A549 (cell line): ENCODE data around the gene NTRK2. TPM values are rescaled to one million over a fixed set of nuclear protein-coding genes. Genes with fewer than 3 reads are reported as not detected.

Experiments used
- ATAC-seq, 2 experiments: fragments of 200-7000 bp in 1 of 2; fragments of >200 bp in 1 of 2; cut with Nextera tagmentation in 1 of 2; cut with Tn5 transposase in 1 of 2; 3 replicates each; pipeline versions ENCODE4 v1.8.0 to v1.9.1; 2018 to 2020; ENCODE audit warnings: mild to moderate bottlenecking in 1 of 2, moderate library complexity in 1 of 2
- CTCF ChIA-PET: fragments of 300-600 bp; sonication (Branson Sonifier 250); formaldehyde crosslinking; extraction: SDS; loops from one replicate; lab custom pipeline; 2021; ENCODE audit warnings: antibody characterized with exemption, inconsistent platforms; lab: Yijun Ruan, JAX
- POLR2A ChIA-PET: fragments of 350-600 bp; formaldehyde crosslinking; extraction: SDS; loops from one replicate; lab custom pipeline; 2021; ENCODE audit warnings: antibody characterized with exemption, inconsistent platforms; lab: Yijun Ruan, JAX
- DNase-seq, 2 experiments: peaks; one replicate each; pipeline versions ENCODE4 v3.0.0 to v3.0.0-alpha.2; 2011 to 2016; ENCODE audit warnings: low read depth in 1 of 2, low spot score in 1 of 2
- FAIRE-seq: peaks from 2 replicates; lab custom pipeline; 2011; peaks lifted over from hg19 to GRCh38; lab: Jason Lieb, UNC
- H3K27ac ChIP-seq, 2 experiments: fragments of >200 bp; sonication (Bioruptor Twin); formaldehyde crosslinking; 3 replicates each; pipeline ENCODE4 v1.5.1; 2016 to 2017
- H3K4me1 ChIP-seq: fragments of >200 bp; sonication (Bioruptor Twin); formaldehyde crosslinking; 3 replicates; pipeline ENCODE4 v1.6.1; 2016
- H3K4me2 ChIP-seq: fragments of >200 bp; sonication (Bioruptor Twin); formaldehyde crosslinking; 3 replicates; pipeline ENCODE4 v1.6.1; 2016
- H3K4me3 ChIP-seq: fragments of >200 bp; sonication (Bioruptor Twin); formaldehyde crosslinking; 3 replicates; pipeline ENCODE4 v1.5.1; 2016
- H3K9me3 ChIP-seq: fragments of >200 bp; sonication (Bioruptor Twin); formaldehyde crosslinking; 3 replicates; pipeline ENCODE4 v1.6.1; 2016
- BHLHE40 ChIP-seq: IDR thresholded peaks from 2 replicates; pipeline ENCODE4 v1.6.1; 2012; ENCODE audit warnings: low read depth, low read length, inconsistent platforms
- CHD4 ChIP-seq: fragments of 200-600 bp; sonication (generic); IDR thresholded peaks from 2 replicates; pipeline ENCODE4 v1.6.1; 2016; ENCODE audit warnings: antibody characterized with exemption, mild to moderate bottlenecking, borderline replicate concordance
- EHMT2 ChIP-seq: fragments of 200-600 bp; sonication (generic); IDR thresholded peaks from 2 replicates; pipeline ENCODE4 v1.6.1; 2016; ENCODE audit warnings: antibody characterized with exemption, low read depth, mild to moderate bottlenecking, moderate library complexity
- FOXS1 ChIP-seq: fragments of 250-450 bp; sonication (Bioruptor Pico); IDR thresholded peaks from 2 replicates; pipeline ENCODE4 v1.5.0; 2020; ENCODE audit warnings: mild to moderate bottlenecking, moderate library complexity
- HDAC2 ChIP-seq: fragments of 200-600 bp; sonication (generic); IDR thresholded peaks from 2 replicates; pipeline ENCODE4 v1.6.1; 2016
- HEYL ChIP-seq: fragments of 250-450 bp; sonication (Bioruptor Pico); IDR thresholded peaks from 2 replicates; pipeline ENCODE4 v1.8.0; 2021; ENCODE audit warnings: mild to moderate bottlenecking, moderate library complexity
- HOXA7 ChIP-seq: fragments of 250-450 bp; sonication (Bioruptor Pico); IDR thresholded peaks from 2 replicates; pipeline ENCODE4 v1.5.0; 2020; ENCODE audit warnings: mild to moderate bottlenecking, moderate library complexity
- HOXB13 ChIP-seq: fragments of 250-450 bp; sonication (Bioruptor Pico); IDR thresholded peaks from 2 replicates; pipeline ENCODE4 v1.5.0; 2020; ENCODE audit warnings: low read depth, mild to moderate bottlenecking, moderate library complexity
- JUNB ChIP-seq: fragments of >200 bp; sonication (Bioruptor Twin); formaldehyde crosslinking; IDR thresholded peaks from 2 replicates; pipeline ENCODE4 v1.6.1; 2016
- MAZ ChIP-seq: fragments of 150-350 bp; IDR thresholded peaks from 2 replicates; pipeline ENCODE4 v1.6.1; 2014; ENCODE audit warnings: antibody characterized with exemption, low read depth, low read length, borderline replicate concordance
- NPAS2 ChIP-seq: fragments of 250-450 bp; sonication (Bioruptor Pico); IDR thresholded peaks from 2 replicates; pipeline ENCODE4 v1.8.0; 2022; ENCODE audit warnings: mild to moderate bottlenecking, moderate library complexity, borderline replicate concordance
- PHF8 ChIP-seq: fragments of 200-600 bp; sonication (generic); IDR thresholded peaks from 2 replicates; pipeline ENCODE4 v1.6.1; 2016; ENCODE audit warnings: low read depth, mild to moderate bottlenecking, antibody characterized with exemption, moderate library complexity, borderline replicate concordance
- POLR2AphosphoS2 ChIP-seq: conservative IDR thresholded peaks from 2 replicates; pipeline ENCODE4 v1.6.1; 2012; ENCODE audit warnings: low read length, improper control_type of control experiment, inconsistent platforms
- RCOR1 ChIP-seq: fragments of 150-350 bp; IDR thresholded peaks from 2 replicates; pipeline ENCODE4 v1.6.1; 2014; ENCODE audit warnings: antibody characterized with exemption, low read length, low read depth
- RFX5 ChIP-seq: fragments of 450-650 bp; IDR thresholded peaks from 2 replicates; pipeline ENCODE4 v1.7.1; 2014; ENCODE audit warnings: antibody characterized with exemption, mild to moderate bottlenecking, moderate library complexity
- RNF2 ChIP-seq: fragments of 200-600 bp; sonication (generic); IDR thresholded peaks from 2 replicates; pipeline ENCODE4 v1.6.1; 2016; ENCODE audit warnings: low read depth, mild to moderate bottlenecking, antibody characterized with exemption, moderate library complexity, borderline replicate concordance
- TP53 ChIP-seq: fragments of 250-450 bp; sonication (Bioruptor Pico); IDR thresholded peaks from 2 replicates; pipeline ENCODE4 v1.5.0; 2021; ENCODE audit warnings: mild to moderate bottlenecking, moderate library complexity
- ZSCAN20 ChIP-seq: fragments of 250-450 bp; sonication (Bioruptor Pico); IDR thresholded peaks from 2 replicates; pipeline ENCODE4 v1.8.0; 2022; ENCODE audit warnings: mild to moderate bottlenecking, moderate library complexity
- WGBS: methylation state at CpG from one replicate; pipeline ENCODE4 v1.1.6; 2017; ENCODE audit errors: missing lambda C conversion rate; 5-methylcytosine and 5-hydroxymethylcytosine counted together
- polyA plus RNA-seq, 4 experiments: library from polyadenylated mRNA; depleted of rRNA in 3 of 4; stranded (reverse); fragments of >200 nt; fragmentation: RNase III in 1 of 4; extraction: RNeasy Plus Mini Kit Qiagen cat#74134 plus additional on column Dnase treatment in 1 of 4; gene quantifications; 2 replicates in 3 of 4; 3 replicates in 1 of 4; pipeline ENCODE4 v1.2.3, GENCODE V29; 2011 to 2017
- TF ChIP-seq, protein P1 (sequence below): fragments of 450-650 bp; IDR thresholded peaks from 2 replicates; pipeline ENCODE4 v1.6.1; 2014; ENCODE audit warnings: antibody characterized with exemption
- TF ChIP-seq, protein P2 (sequence below): IDR thresholded peaks from 2 replicates; pipeline ENCODE4 v1.6.1; 2012
- TF ChIP-seq, protein P3 (sequence below): IDR thresholded peaks from 2 replicates; pipeline ENCODE4 v1.6.1; 2012
- TF ChIP-seq, protein P4 (sequence below): fragments of >200 bp; sonication (Bioruptor Twin); formaldehyde crosslinking; IDR thresholded peaks from 3 replicates; pipeline ENCODE4 v1.6.1; 2016
- TF ChIP-seq, protein P5 (sequence below): fragments of 250-450 bp; sonication (Bioruptor Pico); IDR thresholded peaks from 2 replicates; pipeline ENCODE4 v1.5.0; 2021; ENCODE audit warnings: mild to moderate bottlenecking, moderate library complexity, borderline replicate concordance

The NTRK2 gene
- polyA plus RNA-seq, 2 of the 4 experiments (the other 2 are of a cell fraction): 0.03 TPM

DNA sequence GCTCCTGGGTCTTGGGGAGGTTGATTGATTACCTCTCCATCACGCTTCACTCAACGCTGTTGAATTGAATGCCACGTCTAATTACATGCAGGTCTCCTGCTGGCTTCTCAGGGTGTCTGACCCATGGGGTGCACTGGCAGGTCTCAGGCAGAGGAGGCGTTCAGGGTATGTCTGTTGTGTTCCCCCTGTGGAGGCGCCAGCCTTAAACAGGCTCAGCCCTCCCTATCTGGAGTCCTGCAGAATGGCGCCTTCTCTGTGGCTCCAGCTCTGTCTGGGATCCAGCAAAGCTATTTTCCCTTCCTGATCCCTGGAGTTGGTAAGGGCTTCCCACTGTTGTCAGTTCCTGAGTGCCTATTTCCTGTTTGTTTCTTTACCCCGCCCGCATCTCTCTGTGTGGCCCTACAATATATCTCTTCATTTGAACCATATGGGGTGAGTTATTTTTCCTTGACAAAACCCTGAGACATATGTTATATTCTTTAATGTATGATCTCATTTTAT is 150.0 kb downstream of the NTRK2 start:
- DNase-seq (no peak), ATAC-seq (peak in 1 of 2 experiments; percentile 59; a peak in 2 of 6 replicates)
- POLR2A ChIA-PET: no interaction called here
- H3K27ac ChIP-seq: no peak overlapping the region
- no peak for TF ChIP-seq PHF8
- TF ChIP-seq, all 56 proteins: peak for 0
- H3K4me3 ChIP-seq: no peak overlapping the region
- FAIRE-seq: no peak
- H3K4me1 ChIP-seq: no peaks in the 10 kb centered on the region
- H3K4me2 ChIP-seq: no peak overlapping the region
- CTCF ChIA-PET: no interaction called here
- H3K9me3 ChIP-seq: no peaks in the 10 kb centered on the region
- WGBS: 70% methylated on average over 8 of the region's 8 CpGs

DNA sequence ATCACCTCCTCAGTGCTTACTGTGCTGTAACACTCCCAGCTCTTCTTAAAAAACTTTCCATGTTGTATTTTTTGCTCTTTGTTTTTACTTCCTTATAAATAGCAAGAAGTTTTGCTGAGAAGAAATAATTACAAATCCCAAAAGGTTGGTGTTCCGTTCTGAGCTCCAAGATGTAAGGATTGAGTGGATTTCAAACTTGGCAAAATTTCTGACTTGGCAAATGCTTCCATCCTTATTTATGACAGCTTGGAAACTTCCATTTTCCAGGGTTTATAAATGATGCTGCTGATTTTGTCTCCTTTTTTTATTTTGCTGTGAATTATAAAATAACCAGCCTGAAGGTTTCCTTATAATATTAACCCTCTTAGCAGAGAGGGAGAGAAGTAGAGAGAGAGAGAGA is 151.9 kb downstream of the NTRK2 start:
- Histone ChIP-seq H3K4me1 (no peaks in the 10 kb centered on the region), H3K9me3 (no peaks in the 10 kb centered on the region), H3K4me2 (no peak overlapping the region), H3K27ac (no peak overlapping the region), H3K4me3 (no peak overlapping the region)
- TF ChIP-seq RCOR1 (no peak), JUNB (no peak), HDAC2 (no peak), FOXS1 (no peak), BHLHE40 (no peak), POLR2AphosphoS2 (no peak), CHD4 (no peak), HOXB13 (CRISPR knock-in tag) (no peak)
- TF ChIP-seq, protein P1, sequence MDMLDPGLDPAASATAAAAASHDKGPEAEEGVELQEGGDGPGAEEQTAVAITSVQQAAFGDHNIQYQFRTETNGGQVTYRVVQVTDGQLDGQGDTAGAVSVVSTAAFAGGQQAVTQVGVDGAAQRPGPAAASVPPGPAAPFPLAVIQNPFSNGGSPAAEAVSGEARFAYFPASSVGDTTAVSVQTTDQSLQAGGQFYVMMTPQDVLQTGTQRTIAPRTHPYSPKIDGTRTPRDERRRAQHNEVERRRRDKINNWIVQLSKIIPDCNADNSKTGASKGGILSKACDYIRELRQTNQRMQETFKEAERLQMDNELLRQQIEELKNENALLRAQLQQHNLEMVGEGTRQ: no peak
- TF ChIP-seq, protein P2, sequence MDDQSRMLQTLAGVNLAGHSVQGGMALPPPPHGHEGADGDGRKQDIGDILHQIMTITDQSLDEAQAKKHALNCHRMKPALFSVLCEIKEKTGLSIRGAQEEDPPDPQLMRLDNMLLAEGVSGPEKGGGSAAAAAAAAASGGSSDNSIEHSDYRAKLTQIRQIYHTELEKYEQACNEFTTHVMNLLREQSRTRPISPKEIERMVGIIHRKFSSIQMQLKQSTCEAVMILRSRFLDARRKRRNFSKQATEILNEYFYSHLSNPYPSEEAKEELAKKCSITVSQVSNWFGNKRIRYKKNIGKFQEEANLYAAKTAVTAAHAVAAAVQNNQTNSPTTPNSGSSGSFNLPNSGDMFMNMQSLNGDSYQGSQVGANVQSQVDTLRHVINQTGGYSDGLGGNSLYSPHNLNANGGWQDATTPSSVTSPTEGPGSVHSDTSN: no peak
- TF ChIP-seq, protein P3, sequence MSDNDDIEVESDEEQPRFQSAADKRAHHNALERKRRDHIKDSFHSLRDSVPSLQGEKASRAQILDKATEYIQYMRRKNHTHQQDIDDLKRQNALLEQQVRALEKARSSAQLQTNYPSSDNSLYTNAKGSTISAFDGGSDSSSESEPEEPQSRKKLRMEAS: no peak
- TF ChIP-seq, protein P4, sequence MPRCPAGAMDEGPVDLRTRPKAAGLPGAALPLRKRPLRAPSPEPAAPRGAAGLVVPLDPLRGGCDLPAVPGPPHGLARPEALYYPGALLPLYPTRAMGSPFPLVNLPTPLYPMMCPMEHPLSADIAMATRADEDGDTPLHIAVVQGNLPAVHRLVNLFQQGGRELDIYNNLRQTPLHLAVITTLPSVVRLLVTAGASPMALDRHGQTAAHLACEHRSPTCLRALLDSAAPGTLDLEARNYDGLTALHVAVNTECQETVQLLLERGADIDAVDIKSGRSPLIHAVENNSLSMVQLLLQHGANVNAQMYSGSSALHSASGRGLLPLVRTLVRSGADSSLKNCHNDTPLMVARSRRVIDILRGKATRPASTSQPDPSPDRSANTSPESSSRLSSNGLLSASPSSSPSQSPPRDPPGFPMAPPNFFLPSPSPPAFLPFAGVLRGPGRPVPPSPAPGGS: no peak
- 3% methylated on average over 1 of the region's 1 CpG for WGBS
- DNase-seq (no peak), ATAC-seq (no peak), FAIRE-seq (no peak)
- ChIA-PET CTCF (no interaction called here), POLR2A (no interaction called here)

DNA sequence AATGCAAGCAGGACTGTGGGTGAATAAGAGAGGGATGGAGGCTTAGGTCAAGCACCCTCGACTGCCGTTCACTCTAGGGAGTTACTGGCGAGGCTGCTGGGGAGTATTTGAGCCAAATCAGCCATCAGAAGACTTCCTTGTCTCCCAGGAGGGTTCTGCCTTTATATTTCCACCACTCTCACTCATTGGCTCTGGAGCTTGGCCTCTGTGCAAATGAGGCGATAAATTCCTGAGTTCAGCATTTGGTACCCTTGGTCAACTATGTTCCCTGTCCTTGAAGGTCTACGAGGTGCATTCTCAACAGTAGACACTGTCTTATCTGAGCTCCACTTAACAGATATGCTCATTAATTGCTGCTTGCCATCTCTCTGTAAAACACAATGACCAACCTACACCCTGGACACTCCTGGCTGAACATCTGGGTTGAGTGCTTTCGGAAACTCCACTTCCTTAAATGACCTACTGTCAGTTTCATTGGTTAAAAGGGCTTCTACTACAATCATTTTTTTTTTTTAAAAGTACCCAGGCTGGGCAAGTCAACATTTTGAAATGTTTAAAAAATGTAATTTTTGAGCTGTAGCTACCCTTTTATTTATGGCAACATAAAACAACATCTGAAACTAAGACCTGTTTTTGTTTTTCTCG is 153.2 kb downstream of the NTRK2 start:
- WGBS: 46% methylated on average over 7 of the region's 7 CpGs
- Histone ChIP-seq H3K4me3 (no peak overlapping the region), H3K9me3 (no peaks in the 10 kb centered on the region), H3K4me1 (no peaks in the 10 kb centered on the region), H3K4me2 (no peak overlapping the region), H3K27ac (no peak overlapping the region)
- TF ChIP-seq HOXB13 (CRISPR knock-in tag): no peak
- no peak for TF ChIP-seq CHD4
- no peak for TF ChIP-seq RNF2
- no peak for TF ChIP-seq HOXA7 (CRISPR knock-in tag)
- TF ChIP-seq RCOR1: no peak
- TF ChIP-seq, protein P5, sequence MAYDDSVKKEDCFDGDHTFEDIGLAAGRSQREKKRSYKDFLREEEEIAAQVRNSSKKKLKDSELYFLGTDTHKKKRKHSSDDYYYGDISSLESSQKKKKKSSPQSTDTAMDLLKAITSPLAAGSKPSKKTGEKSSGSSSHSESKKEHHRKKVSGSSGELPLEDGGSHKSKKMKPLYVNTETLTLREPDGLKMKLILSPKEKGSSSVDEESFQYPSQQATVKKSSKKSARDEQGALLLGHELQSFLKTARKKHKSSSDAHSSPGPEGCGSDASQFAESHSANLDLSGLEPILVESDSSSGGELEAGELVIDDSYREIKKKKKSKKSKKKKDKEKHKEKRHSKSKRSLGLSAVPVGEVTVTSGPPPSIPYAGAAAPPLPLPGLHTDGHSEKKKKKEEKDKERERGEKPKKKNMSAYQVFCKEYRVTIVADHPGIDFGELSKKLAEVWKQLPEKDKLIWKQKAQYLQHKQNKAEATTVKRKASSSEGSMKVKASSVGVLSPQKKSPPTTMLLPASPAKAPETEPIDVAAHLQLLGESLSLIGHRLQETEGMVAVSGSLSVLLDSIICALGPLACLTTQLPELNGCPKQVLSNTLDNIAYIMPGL: no peak
- TF ChIP-seq MAZ: no peak
- no peak for TF ChIP-seq ZSCAN20
- no peak for TF ChIP-seq RFX5
- TF ChIP-seq HEYL (CRISPR knock-in tag): no peak
- TF ChIP-seq BHLHE40: no peak
- TF ChIP-seq, protein P1: no peak
- no peak for TF ChIP-seq NPAS2
- TF ChIP-seq TP53 (CRISPR knock-in tag): no peak
- no peak for TF ChIP-seq EHMT2
- ChIA-PET CTCF (no interaction called here), POLR2A (no interaction called here)
- ATAC-seq: no peak
- FAIRE-seq: no peak
- DNase-seq: no peak
